ENCODE measurements around the gene PHB1. TPM values are rescaled to one million over a fixed set of nuclear protein-coding genes. Genes with fewer than 3 reads are reported as not detected.

Gene PHB1
- polyA plus RNA-seq, 1 of the 3 experiments (the other 2 are of a cell fraction): 379 TPM

DNA sequence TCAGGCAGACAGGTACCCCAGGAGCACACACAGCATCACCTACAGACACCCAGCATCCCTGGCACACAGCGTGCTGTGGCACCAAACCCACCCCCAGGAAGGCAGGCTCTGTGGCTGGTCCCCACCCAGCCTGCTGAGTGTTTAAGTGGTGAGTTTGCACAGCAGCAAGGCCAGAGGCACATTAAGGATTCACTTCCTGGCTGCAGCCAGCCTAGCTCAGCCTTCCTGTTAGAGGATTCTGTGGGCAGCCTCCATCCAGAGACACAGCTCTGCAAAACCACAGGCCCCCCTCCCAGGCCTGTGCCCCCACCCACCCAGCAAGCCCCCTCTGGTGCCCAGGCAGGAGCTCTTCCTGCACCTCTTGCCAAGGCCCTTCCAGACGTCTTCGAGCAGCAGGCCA is 36.1 kb upstream of the PHB1 start:
- H3K36me3 ChIP-seq (replicated peaks in 1 of 2; ENCODE audit: control insufficient read depth in 1 of 2, insufficient read depth in 2 of 2, low read length in 1 of 2): no peaks in the 10 kb centered on the region
- H3K9ac ChIP-seq: no peak overlapping the region
- no peaks in the 10 kb centered on the region for H3K79me2 ChIP-seq (ENCODE audit: insufficient read depth)
- peaks cover 18 to 19% of the 10 kb centered on the region in 2 experiments; a peak in 3 of 4 replicates for H3K4me1 ChIP-seq (ENCODE audit: control insufficient read depth in 1 of 2, insufficient read depth in 2 of 2, low read depth in 1 of 2, low read length in 1 of 2)
- CTCF ChIA-PET: interaction anchor here (0.8 to 9.2 kb wide), 5 partner anchors 13 to 160 kb away, joined by 3 to 96 read pairs (median 13); no protein-coding TSS in a partner anchor
- H3K9me2 ChIP-seq: no peaks in the 10 kb centered on the region
- POLR2A ChIA-PET: interaction anchor here (1.3 kb wide), 1 partner anchor 25 kb away, joined by 3 read pairs; no protein-coding TSS in a partner anchor
- H3K27ac ChIP-seq (ENCODE audit: low read depth in 2 of 2, low read length in 1 of 2): peak overlapping the region in 1 of 2 experiments; percentile 20; a peak in 1 of 4 replicates
- no peak overlapping the region for H3K4me2 ChIP-seq
- H3K4me3 ChIP-seq (ENCODE audit: low read depth in 2 of 2, low read length in 1 of 2): no peak overlapping the region
- H3F3A ChIP-seq (replicated peaks; ENCODE audit: insufficient read depth): no peaks in the 10 kb centered on the region
- no peaks in the 10 kb centered on the region for H3K9me3 ChIP-seq
- H2AFZ ChIP-seq (ENCODE audit: low read depth): peak overlapping the region; percentile 49; the same call in 1 of the 2 replicates
- H3K27me3 ChIP-seq (ENCODE audit: insufficient read depth): no peaks in the 10 kb centered on the region; the same call in 1 of the 2 replicates
- 59% methylated on average over 3 of the region's 3 CpGs for WGBS (ENCODE audit: low lambda C conversion rate)
- TF ChIP-seq, protein P1, sequence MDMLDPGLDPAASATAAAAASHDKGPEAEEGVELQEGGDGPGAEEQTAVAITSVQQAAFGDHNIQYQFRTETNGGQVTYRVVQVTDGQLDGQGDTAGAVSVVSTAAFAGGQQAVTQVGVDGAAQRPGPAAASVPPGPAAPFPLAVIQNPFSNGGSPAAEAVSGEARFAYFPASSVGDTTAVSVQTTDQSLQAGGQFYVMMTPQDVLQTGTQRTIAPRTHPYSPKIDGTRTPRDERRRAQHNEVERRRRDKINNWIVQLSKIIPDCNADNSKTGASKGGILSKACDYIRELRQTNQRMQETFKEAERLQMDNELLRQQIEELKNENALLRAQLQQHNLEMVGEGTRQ (IDR thresholded peaks at IDR 0.05; ENCODE audit: borderline replicate concordance, low read depth, low read length): no peak
- no peak for TF ChIP-seq RFX5 (IDR thresholded peaks at IDR 0.05; ENCODE audit: low read length)
- TF ChIP-seq ELF1 (IDR thresholded peaks at IDR 0.05): peak; percentile 49; the same call in 1 of the 2 replicates
- H4K20me1 ChIP-seq (ENCODE audit: insufficient read depth): no peaks in the 10 kb centered on the region
- no peak for DNase-seq

DNA sequence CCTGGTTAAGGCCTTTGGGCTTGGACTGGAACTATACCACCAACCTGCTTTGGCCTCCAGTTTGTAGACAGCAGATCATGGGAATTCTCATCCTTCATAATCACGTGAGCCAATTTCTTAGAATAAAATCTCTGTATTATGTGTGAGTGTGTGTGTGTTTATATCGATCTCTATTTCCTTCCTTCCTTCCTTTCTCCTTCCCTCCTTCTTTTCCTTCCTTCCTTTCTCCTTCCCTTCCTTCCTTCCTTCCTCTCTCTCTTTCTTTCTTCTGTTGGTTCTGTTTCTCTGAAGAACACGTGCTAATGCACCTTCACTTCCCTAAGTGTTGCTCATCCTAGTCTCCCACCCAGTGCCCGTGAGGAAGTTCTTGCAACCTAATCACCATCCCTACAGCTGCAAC is 35.5 kb upstream of the PHB1 start:
- Histone ChIP-seq H3K27me3 (ENCODE audit: insufficient read depth) (no peaks in the 10 kb centered on the region; the same call in 1 of the 2 replicates), H3K36me3 (replicated peaks in 1 of 2; ENCODE audit: control insufficient read depth in 1 of 2, insufficient read depth in 2 of 2, low read length in 1 of 2) (no peaks in the 10 kb centered on the region), H3K79me2 (ENCODE audit: insufficient read depth) (no peaks in the 10 kb centered on the region), H3K9ac (no peak overlapping the region), H3K4me1 (ENCODE audit: control insufficient read depth in 1 of 2, insufficient read depth in 2 of 2, low read depth in 1 of 2, low read length in 1 of 2) (peaks cover 13 to 14% of the 10 kb centered on the region in 2 experiments; a peak in 3 of 4 replicates), H2AFZ (ENCODE audit: low read depth) (no peak overlapping the region), H3K27ac (ENCODE audit: low read depth in 2 of 2, low read length in 1 of 2) (no peak overlapping the region), H3K4me2 (no peak overlapping the region), H3K9me3 (no peaks in the 10 kb centered on the region), H3F3A (replicated peaks; ENCODE audit: insufficient read depth) (no peaks in the 10 kb centered on the region), H4K20me1 (ENCODE audit: insufficient read depth) (no peaks in the 10 kb centered on the region), H3K4me3 (ENCODE audit: low read depth in 2 of 2, low read length in 1 of 2) (no peak overlapping the region), H3K9me2 (no peaks in the 10 kb centered on the region)
- TF ChIP-seq, protein P2, sequence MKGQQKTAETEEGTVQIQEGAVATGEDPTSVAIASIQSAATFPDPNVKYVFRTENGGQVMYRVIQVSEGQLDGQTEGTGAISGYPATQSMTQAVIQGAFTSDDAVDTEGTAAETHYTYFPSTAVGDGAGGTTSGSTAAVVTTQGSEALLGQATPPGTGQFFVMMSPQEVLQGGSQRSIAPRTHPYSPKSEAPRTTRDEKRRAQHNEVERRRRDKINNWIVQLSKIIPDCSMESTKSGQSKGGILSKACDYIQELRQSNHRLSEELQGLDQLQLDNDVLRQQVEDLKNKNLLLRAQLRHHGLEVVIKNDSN (IDR thresholded peaks at IDR 0.05; ENCODE audit: borderline replicate concordance, low read depth): no peak
- no peak for DNase-seq
- ChIA-PET CTCF (interaction anchor here (2.0 to 9.2 kb wide), 3 partner anchors 13 to 106 kb away, joined by 13 to 96 read pairs (median 21); no protein-coding TSS in a partner anchor), POLR2A (no interaction called here)
- 91% methylated on average over 4 of the region's 4 CpGs for WGBS (ENCODE audit: low lambda C conversion rate)

DNA sequence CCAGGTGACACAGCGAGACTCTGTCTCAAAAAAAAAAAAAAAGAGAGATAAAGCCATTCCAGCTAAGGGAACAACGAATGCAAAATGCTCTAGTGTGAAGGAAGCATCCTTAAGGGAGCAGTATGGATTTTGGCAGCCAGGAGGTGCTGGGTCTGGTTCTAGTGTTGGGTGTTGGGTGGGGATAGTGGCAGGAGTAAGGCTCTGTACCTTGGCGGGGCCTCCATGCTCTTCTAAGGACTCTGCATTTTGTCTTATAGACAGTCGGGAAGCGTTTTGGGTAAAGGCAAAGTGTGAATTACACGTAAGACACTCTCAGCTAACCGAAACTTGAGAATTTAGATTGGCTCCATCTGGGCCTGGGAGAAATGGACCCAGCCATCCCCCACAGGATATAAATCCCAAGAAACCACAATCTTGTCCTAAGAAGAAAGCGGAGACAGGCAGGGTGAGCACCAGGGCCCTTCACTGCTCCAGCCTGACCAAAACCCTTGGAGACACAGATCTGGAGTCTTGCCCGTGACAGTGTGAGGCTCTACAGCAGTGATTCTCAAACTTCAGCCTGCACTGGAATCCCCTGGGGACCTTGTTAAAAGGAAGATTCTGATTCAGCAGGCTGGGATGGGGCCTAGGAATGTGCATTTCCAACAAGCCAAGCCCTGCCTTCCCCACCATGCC is 33.1 kb upstream of the PHB1 start:
- TF ChIP-seq EP300 (IDR thresholded peaks at IDR 0.05; ENCODE audit: borderline replicate concordance in 1 of 2, low read depth in 1 of 2, low read length in 1 of 2) (no peak), JUND (IDR thresholded peaks at IDR 0.05) (no peak), MXI1 (IDR thresholded peaks at IDR 0.05; ENCODE audit: low read depth, low read length) (no peak), SIN3A (IDR thresholded peaks at IDR 0.05; ENCODE audit: borderline replicate concordance, low read depth, low read length) (no peak), EZH2phosphoT487 (IDR thresholded peaks at IDR 0.05; ENCODE audit: borderline replicate concordance, low read depth) (no peak)
- TF ChIP-seq, protein P3, sequence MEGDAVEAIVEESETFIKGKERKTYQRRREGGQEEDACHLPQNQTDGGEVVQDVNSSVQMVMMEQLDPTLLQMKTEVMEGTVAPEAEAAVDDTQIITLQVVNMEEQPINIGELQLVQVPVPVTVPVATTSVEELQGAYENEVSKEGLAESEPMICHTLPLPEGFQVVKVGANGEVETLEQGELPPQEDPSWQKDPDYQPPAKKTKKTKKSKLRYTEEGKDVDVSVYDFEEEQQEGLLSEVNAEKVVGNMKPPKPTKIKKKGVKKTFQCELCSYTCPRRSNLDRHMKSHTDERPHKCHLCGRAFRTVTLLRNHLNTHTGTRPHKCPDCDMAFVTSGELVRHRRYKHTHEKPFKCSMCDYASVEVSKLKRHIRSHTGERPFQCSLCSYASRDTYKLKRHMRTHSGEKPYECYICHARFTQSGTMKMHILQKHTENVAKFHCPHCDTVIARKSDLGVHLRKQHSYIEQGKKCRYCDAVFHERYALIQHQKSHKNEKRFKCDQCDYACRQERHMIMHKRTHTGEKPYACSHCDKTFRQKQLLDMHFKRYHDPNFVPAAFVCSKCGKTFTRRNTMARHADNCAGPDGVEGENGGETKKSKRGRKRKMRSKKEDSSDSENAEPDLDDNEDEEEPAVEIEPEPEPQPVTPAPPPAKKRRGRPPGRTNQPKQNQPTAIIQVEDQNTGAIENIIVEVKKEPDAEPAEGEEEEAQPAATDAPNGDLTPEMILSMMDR (IDR thresholded peaks at IDR 0.05): no peak
- H3K27ac ChIP-seq (ENCODE audit: low read depth in 2 of 2, low read length in 1 of 2): no peak overlapping the region

More for the DNA sequence above, 33.1 kb upstream of the PHB1 start:
- ChIA-PET POLR2A (no interaction called here), CTCF (interaction anchor here (0.7 to 4.1 kb wide), 8 partner anchors 12 to 120 kb away, joined by 3 to 23 read pairs (median 4); partner anchors contain the start of gene NGFR)
- Histone ChIP-seq H3K36me3 (replicated peaks in 1 of 2; ENCODE audit: control insufficient read depth in 1 of 2, insufficient read depth in 2 of 2, low read length in 1 of 2) (no peaks in the 10 kb centered on the region), H2AFZ (ENCODE audit: low read depth) (no peak overlapping the region), H3K9me2 (no peaks in the 10 kb centered on the region), H3F3A (replicated peaks; ENCODE audit: insufficient read depth) (peaks cover 4% of the 10 kb centered on the region), H3K4me1 (ENCODE audit: control insufficient read depth in 1 of 2, insufficient read depth in 2 of 2, low read depth in 1 of 2, low read length in 1 of 2) (peaks cover 9% of the 10 kb centered on the region in 2 experiments; a peak in 3 of 4 replicates), H3K79me2 (ENCODE audit: insufficient read depth) (no peaks in the 10 kb centered on the region), H3K27me3 (ENCODE audit: insufficient read depth) (no peaks in the 10 kb centered on the region; the same call in 1 of the 2 replicates), H3K4me2 (no peak overlapping the region), H3K9ac (no peak overlapping the region), H3K4me3 (ENCODE audit: low read depth in 2 of 2, low read length in 1 of 2) (no peak overlapping the region), H3K9me3 (no peaks in the 10 kb centered on the region), H4K20me1 (ENCODE audit: insufficient read depth) (no peaks in the 10 kb centered on the region)
- no peak for DNase-seq
- 83% methylated on average over 9 of the region's 9 CpGs for WGBS (ENCODE audit: low lambda C conversion rate)

Measured in SK-N-SH (cell line).